Measurements from ENCODE around the gene SLC24A3. TPM values are rescaled to one million over a fixed set of nuclear protein-coding genes. Genes with fewer than 3 reads are reported as not detected.
A peak's percentile ranks its signal among the peaks of the same experiment; 100 is the strongest.

The SLC24A3 gene
- total and polyA plus RNA-seq, 2 of the 13 experiments (the other 11 are each of a cell fraction or from before 2014, with no cell fraction given): not detected

GRCh38 chr20:19492687-19493336 is 280.4 kb downstream of the SLC24A3 start:
- ATAC-seq: no peak
- no peaks in the 10 kb centered on the region for H3K36me3 ChIP-seq (replicated peaks in 1 of 2; ENCODE audit: control insufficient read depth in 1 of 2, insufficient read depth in 2 of 2, low read length in 2 of 2)
- H4K20me1 ChIP-seq (ENCODE audit: insufficient read depth, low read length): no peaks in the 10 kb centered on the region
- H3K79me2 ChIP-seq (ENCODE audit: insufficient read depth, low read length): no peaks in the 10 kb centered on the region
- H3K4me2 ChIP-seq (ENCODE audit: low read depth, low read length): no peak overlapping the region
- peak; percentile 35; the same call in 1 of the 2 replicates for TF ChIP-seq RFX1 (IDR thresholded peaks at IDR 0.05)
- TF ChIP-seq EHMT2 (IDR thresholded peaks at IDR 0.05; ENCODE audit: borderline replicate concordance, low read depth, low read length): no peak
- no peak for TF ChIP-seq ATM (IDR thresholded peaks at IDR 0.05; ENCODE audit: borderline replicate concordance)
- no peak for TF ChIP-seq TARDBP (CRISPR knock-in tag; IDR thresholded peaks at IDR 0.05)
- TF ChIP-seq ZSCAN9 (CRISPR knock-in tag; IDR thresholded peaks at IDR 0.05; ENCODE audit: borderline replicate concordance): no peak
- ChIA-PET POLR2A (no interaction called here), CTCF (ENCODE audit: low intra/inter-chr PET ratio, low total read pairs) (no interaction called here)
- H2AFZ ChIP-seq (ENCODE audit: low read length): no peak overlapping the region
- no peaks in the 10 kb centered on the region for H3K9me3 ChIP-seq (ENCODE audit: low read length)
- H3K27ac ChIP-seq (ENCODE audit: extremely low read length, insufficient read depth, low read length): no peak overlapping the region
- FAIRE-seq: no peak
- no peaks in the 10 kb centered on the region; a peak in 1 of 5 replicates for H3K27me3 ChIP-seq (ENCODE audit: control insufficient read depth in 1 of 2, insufficient read depth in 2 of 2, low read length in 2 of 2)
- BruUV-seq (replicated peaks): no TSS peak
- H3K9ac ChIP-seq (ENCODE audit: insufficient read depth, low read depth, low read length): no peak overlapping the region
- in situ Hi-C loops (cut with HindIII; ENCODE audit: extremely low pct_ligation_motif_present, low pct_unique_long_range_greater_than_20kb) (no loop called here), intact Hi-C loops (cut with micrococcal nuclease; ENCODE audit: unreplicated experiment) (no loop called here)
- H3K4me1 ChIP-seq (ENCODE audit: insufficient read depth, low read length): no peaks in the 10 kb centered on the region
- WGBS (ENCODE audit: low lambda C conversion rate): 5% methylated on average over 6 of the region's 6 CpGs
- no peak for DNase-seq (ENCODE audit: low spot score)
- H3K4me3 ChIP-seq (replicated peaks in 1 of 3; ENCODE audit: insufficient read depth in 1 of 3, low read depth in 2 of 3, low read length in 3 of 3): no peak overlapping the region

GRCh38 chr20:19493794-19494495 is 281.5 kb downstream of the SLC24A3 start:
- no peaks in the 10 kb centered on the region for H3K79me2 ChIP-seq (ENCODE audit: insufficient read depth, low read length)
- H3K4me2 ChIP-seq (ENCODE audit: low read depth, low read length): no peak overlapping the region
- no peaks in the 10 kb centered on the region; a peak in 1 of 5 replicates for H3K27me3 ChIP-seq (ENCODE audit: control insufficient read depth in 1 of 2, insufficient read depth in 2 of 2, low read length in 2 of 2)
- no peaks in the 10 kb centered on the region for H3K36me3 ChIP-seq (replicated peaks in 1 of 2; ENCODE audit: control insufficient read depth in 1 of 2, insufficient read depth in 2 of 2, low read length in 2 of 2)
- H3K4me1 ChIP-seq (ENCODE audit: insufficient read depth, low read length): no peaks in the 10 kb centered on the region
- H3K9ac ChIP-seq (ENCODE audit: insufficient read depth, low read depth, low read length): no peak overlapping the region
- no TSS peak for BruUV-seq (replicated peaks)
- H3K9me3 ChIP-seq (ENCODE audit: low read length): no peaks in the 10 kb centered on the region
- H4K20me1 ChIP-seq (ENCODE audit: insufficient read depth, low read length): no peaks in the 10 kb centered on the region
- H2AFZ ChIP-seq (ENCODE audit: low read length): no peak overlapping the region
- no peak overlapping the region for H3K4me3 ChIP-seq (replicated peaks in 1 of 3; ENCODE audit: insufficient read depth in 1 of 3, low read depth in 2 of 3, low read length in 3 of 3)
- DNase-seq (ENCODE audit: low spot score) (no peak), FAIRE-seq (no peak), ATAC-seq (no peak)
- in situ Hi-C loops (cut with HindIII; ENCODE audit: extremely low pct_ligation_motif_present, low pct_unique_long_range_greater_than_20kb) (no loop called here), intact Hi-C loops (cut with micrococcal nuclease; ENCODE audit: unreplicated experiment) (no loop called here)
- H3K27ac ChIP-seq (ENCODE audit: extremely low read length, insufficient read depth, low read length): no peak overlapping the region
- ChIA-PET POLR2A (no interaction called here), CTCF (ENCODE audit: low intra/inter-chr PET ratio, low total read pairs) (no interaction called here)
- 1% methylated on average over 7 of the region's 7 CpGs for WGBS (ENCODE audit: low lambda C conversion rate)
- no peak for TF ChIP-seq GATAD2A (CRISPR knock-in tag; IDR thresholded peaks at IDR 0.05)
- TF ChIP-seq STAG1 (CRISPR knock-in tag; IDR thresholded peaks at IDR 0.05): no peak
- TF ChIP-seq ZNF570 (CRISPR knock-in tag; IDR thresholded peaks at IDR 0.05; ENCODE audit: borderline replicate concordance): no peak
- no peak for TF ChIP-seq KDM5B (CRISPR knock-in tag; IDR thresholded peaks at IDR 0.05; ENCODE audit: borderline replicate concordance)
- no peak for TF ChIP-seq REPIN1 (CRISPR knock-in tag; IDR thresholded peaks at IDR 0.05; ENCODE audit: borderline replicate concordance, low read depth)
- TF ChIP-seq ZC3H13 (CRISPR knock-in tag; IDR thresholded peaks at IDR 0.05): no peak
- no peak for TF ChIP-seq SRSF9 (IDR thresholded peaks at IDR 0.05; ENCODE audit: borderline replicate concordance, insufficient read depth, low read depth, low read length, poor library complexity, severe bottlenecking)
- TF ChIP-seq PITX1 (CRISPR knock-in tag; IDR thresholded peaks at IDR 0.05): no peak
- TF ChIP-seq HIC2 (CRISPR knock-in tag; IDR thresholded peaks at IDR 0.05; ENCODE audit: low read depth): no peak
- no peak for TF ChIP-seq ZNF878 (CRISPR knock-in tag; IDR thresholded peaks at IDR 0.05)
